ENCODE results near the gene KLF3.

The KLF3 gene

DNA sequence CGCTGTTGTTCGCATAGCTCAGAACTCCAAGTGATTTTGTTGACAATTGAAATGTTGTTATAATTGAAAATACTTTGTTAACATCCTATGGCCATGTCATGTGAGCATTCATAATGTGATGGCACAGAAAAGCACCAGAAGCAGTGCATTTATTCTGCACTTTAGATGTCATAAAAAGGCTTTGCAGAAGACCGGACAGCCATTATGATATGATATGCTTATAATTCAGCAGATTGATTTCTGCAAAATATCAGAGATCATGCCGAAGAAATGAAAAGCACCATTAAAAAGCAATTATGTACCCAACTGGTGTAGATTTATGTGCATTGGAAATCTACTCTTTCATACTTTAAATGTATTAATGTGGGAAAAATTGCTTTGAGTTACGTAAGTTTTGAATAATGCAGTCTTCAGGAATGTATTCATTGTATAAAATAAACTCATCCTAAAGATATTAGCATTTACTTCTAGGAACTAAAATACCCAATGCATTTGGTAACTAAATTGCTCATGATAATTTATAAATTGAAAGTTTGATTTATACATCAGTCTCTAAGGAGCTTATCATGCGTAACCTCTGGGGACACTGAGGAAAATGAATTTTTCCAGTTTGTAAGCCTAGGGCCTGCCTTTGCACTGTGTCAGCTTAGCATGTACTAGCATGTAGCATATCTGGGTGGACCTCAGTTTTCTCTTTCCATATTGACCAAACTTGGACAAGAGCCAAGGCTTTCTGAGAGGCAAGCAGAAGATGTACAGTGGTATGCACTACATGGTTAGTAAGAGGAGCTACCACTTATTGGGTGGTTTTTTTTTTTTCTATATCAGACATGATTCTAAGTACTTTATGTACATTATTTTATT, 75.2 kb downstream of the KLF3 start:
- no peak for DNase-seq

DNA sequence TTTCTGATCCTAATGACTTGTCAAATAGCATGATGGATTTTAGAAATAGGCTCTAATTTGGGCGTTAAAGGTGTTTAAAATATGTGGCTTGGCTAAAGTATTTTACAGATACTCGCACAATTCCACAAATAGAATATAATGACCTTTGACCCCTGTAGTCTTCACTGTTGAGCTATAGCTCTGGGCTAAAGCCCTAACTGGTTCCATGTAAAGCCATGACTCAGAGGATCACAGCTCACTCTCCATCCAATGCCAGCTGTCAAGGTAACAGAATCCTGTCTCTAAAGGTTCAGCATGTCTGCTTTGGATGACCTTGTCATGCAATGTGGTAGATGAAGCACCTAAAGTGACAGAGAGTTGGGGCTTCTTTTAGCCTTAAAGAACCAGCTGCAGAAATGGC, 76.3 kb downstream of the KLF3 start:
- no peak for DNase-seq

DNA sequence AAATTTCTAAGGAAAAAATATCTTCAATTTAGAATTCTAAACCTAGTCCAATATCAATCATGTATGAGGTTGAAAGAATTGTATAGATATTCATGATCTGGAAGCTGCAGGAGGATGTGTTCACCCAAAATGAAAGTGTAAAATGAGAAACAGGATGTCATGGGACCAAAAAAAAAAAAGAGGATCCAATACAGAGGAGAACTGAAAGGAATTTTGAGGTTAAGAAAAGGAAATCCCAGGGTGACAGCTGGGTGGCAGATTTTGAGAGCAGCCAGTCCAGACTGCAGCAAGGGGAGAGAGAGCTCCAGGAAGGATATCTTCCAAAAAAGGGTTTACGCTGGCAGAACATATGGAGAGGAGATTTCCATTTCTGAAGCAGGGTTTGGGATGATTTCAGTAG, 79.9 kb downstream of the KLF3 start:
- no peak for DNase-seq

DNA sequence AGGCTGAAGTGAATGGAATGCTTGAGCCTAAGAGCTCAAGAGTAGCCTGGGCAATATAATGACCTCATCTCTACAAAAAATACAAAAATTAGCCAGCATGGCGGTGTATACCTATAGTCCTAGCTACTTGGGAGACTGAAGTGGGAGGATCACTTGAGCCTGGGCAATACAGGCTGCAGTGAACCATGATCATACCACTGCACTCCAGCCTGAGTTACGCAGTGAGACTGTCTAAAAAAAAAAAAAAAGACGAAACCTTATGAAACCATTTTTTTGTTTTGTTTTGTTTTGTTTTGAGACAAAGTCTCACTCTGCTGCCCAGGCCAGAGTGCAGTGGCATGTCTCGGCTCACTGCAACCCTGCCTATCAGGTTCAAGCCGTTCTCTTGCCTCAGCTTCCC, 81.9 kb downstream of the KLF3 start:
- no peak for DNase-seq

DNA sequence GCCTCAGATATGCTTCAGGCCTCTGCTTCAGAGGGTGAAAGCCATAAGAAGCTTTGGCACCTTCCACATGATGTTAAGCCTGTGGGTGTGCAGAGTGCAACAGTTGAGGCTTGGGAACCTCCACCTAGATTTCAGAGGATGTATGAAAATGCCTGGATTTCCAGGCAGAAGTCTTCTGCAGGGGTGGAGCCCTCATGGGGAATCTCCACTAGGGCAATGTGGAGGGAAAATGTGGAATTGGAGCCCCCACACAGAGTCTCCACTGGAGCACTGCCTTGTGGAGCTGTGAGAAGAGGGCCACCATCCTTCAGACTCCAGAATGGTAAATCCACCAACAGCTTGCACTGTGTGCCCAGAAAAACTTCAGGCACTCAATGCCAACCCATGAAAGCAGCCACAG, 83.6 kb downstream of the KLF3 start:
- no peak for DNase-seq

DNA sequence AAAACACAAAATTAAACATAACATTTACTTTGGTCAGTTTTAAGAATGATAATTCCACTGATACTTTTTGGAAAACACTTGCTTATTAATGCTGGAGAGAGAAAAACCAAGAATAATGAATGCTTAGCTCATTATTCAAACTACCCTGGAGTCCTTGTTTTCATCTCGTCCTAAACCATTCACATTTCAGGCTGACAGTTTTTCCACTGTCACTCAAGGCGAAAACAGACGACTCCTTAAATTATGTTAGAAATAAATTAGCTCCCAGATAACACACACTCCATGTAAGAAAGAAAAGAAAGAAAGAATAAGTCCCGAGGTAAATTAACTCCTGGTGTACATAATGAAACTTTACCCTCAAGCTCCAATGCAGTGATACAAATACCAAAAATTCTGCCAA, 85.3 kb downstream of the KLF3 start:
- no peak for DNase-seq

Measured in nucleus accumbens (tissue), 56 donors.